Glomerular endothelial cell (primary cell): ENCODE measurements around the gene NMT1. TPM values are rescaled to one million over a fixed set of nuclear protein-coding genes. Genes with fewer than 3 reads are reported as not detected.

ENCODE experiments used
- DNase-seq: peaks from one replicate; pipeline ENCODE4 v3.0.0-alpha.2; 2011; ENCODE audit warnings: low read depth, low spot score; ENCODE audit errors: extremely low read depth
- total RNA-seq: library from RNA; depleted of rRNA; stranded (reverse); fragments of >200 nt; gene quantifications from 2 replicates; pipeline ENCODE4 v1.2.3, GENCODE V29; 2015

Gene NMT1
- total RNA-seq, 1 donor from 2014 or later, result 205 TPM

GRCh38 chr17:45132320-45132571, 71.1 kb downstream of the NMT1 start, which contains the start of gene PLCD3:
Gene PLCD3 (minus strand): TSS chr17:45132515. CDS start chr17:45132410, 105 bp downstream.
- DNase-seq, result no peak

GRCh38 chr17:45132572-45133463, 71.7 kb downstream of the NMT1 start:
- no peak for DNase-seq

- peak; percentile 95 for DNase-seq
These were observed 74.3 kb downstream of the NMT1 start, which contains the start of gene ACBD4 for GRCh38 chr17:45135192-45135977. Gene ACBD4 (plus strand): TSS chr17:45135687. CDS start chr17:45136145, 458 bp downstream.

GRCh38 chr17:45135978-45136791, 75.1 kb downstream of the NMT1 start:
- no peak for DNase-seq

- DNase-seq, result no peak
These were observed 75.9 kb downstream of the NMT1 start for GRCh38 chr17:45136846-45137560.

GRCh38 chr17:45137561-45138305, 76.6 kb downstream of the NMT1 start:
- DNase-seq, result no peak

- no peak for DNase-seq
These were observed 77.9 kb downstream of the NMT1 start for GRCh38 chr17:45138911-45139532.

GRCh38 chr17:45139533-45139920, 78.4 kb downstream of the NMT1 start:
- no peak for DNase-seq

- no peak for DNase-seq
These were observed 82.1 kb downstream of the NMT1 start for GRCh38 chr17:45143094-45143670.

- DNase-seq, result no peak
These were observed 82.7 kb downstream of the NMT1 start for GRCh38 chr17:45143767-45144198.

- no peak for DNase-seq
These were observed 83.3 kb downstream of the NMT1 start for GRCh38 chr17:45144199-45145034.

- DNase-seq, result no peak
These were observed 83.9 kb downstream of the NMT1 start for GRCh38 chr17:45145035-45145389.

- no peak for DNase-seq
These were observed 85.0 kb downstream of the NMT1 start for GRCh38 chr17:45146166-45146565.

GRCh38 chr17:45146592-45146889, 85.4 kb downstream of the NMT1 start:
- no peak for DNase-seq

GRCh38 chr17:45146890-45147580, 85.9 kb downstream of the NMT1 start:
- no peak for DNase-seq

GRCh38 chr17:45147581-45148182, 86.6 kb downstream of the NMT1 start:
- DNase-seq, result no peak
